HG02943 (cell line): ENCODE measurements around the gene TJP2.

Source experiments
- ATAC-seq: cut with Tn5 transposase; IDR thresholded peaks from one replicate; pipeline ENCODE4 v1.9.1; 2021; ENCODE audit warnings: mild to moderate bottlenecking, low read depth, moderate library complexity; ENCODE audit not compliant: unreplicated experiment

TJP2 gene

GRCh38 chr9:69319324-69320025 lies 145.4 kb downstream of the TJP2 start:
- ATAC-seq = no peak

GRCh38 chr9:69322256-69322655 lies 148.2 kb downstream of the TJP2 start:
- no peak for ATAC-seq

- no peak for ATAC-seq
Measured at GRCh38 chr9:69323861-69324260, 149.8 kb downstream of the TJP2 start.
